T-helper 2 cell (primary cell): ENCODE data around the gene FAM168A.
"Not testable (repeated sequence)": the region's sequence is repeated elsewhere in the genome, so short reads cannot be mapped to it uniquely, and the experiment has no call there.

Source experiments
- DNase-seq, 5 experiments: peaks; one replicate each; pipeline versions ENCODE4 v3.0.0 to v3.0.0-alpha.2; 2012 to 2022

FAM168A gene

DNA sequence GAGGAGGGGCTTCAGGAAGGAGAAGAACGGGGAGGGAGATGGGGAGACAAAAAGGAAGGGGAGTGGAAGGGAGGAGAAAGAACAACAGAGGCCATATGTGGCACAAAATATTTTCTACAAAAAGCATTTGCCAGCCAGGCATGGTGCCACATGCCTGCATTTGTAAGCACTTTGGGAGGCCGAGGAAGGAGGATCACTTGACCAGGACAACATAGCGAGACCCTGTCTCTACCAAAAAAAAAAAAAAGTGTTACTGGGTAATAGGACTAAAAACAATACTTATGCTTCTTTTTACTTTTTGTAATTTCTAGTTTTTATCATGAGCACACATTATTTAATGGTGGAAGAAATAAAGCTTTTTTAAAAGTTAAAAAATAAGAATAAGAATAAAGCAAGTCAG is 5.3 kb downstream of the FAM168A start:
- no peak for DNase-seq

DNA sequence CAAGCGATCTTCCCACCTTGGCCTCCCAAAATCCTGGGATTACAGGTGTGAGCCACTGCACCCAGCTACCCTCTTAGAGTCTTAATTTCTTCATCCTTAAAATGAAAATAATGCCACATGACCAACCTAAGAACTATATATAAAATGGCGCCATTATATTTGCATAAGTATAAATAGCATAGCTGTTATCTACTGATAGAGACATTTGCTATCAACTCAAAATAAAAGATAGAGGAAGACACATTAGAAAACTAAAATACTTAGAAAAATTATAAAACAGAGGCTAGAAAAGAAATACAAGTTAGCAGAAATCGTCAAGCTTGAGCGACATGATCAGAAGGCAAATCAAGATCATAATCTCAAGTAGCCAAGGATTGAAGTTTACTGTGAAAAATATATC is 6.2 kb downstream of the FAM168A start:
- no peak for DNase-seq

DNA sequence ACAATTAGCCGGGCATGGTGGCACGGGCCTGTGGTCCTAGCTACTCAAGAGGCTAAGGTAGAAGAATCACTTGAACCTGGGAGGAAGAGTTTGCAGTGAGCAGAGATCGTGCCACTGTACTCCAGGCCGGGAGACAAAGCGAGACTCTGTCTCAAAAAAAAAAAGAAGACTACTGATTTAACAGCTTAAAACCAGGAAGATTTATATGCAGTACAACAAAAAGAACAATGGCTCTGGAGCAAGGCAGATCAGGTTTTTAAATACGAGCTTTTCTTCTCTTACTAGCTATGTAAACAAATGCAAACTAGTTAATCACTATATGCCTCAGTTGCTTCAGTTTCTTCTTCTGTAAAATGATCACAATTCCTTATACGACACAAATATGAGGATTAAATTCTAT is 6.9 kb downstream of the FAM168A start:
- DNase-seq: no peak

DNA sequence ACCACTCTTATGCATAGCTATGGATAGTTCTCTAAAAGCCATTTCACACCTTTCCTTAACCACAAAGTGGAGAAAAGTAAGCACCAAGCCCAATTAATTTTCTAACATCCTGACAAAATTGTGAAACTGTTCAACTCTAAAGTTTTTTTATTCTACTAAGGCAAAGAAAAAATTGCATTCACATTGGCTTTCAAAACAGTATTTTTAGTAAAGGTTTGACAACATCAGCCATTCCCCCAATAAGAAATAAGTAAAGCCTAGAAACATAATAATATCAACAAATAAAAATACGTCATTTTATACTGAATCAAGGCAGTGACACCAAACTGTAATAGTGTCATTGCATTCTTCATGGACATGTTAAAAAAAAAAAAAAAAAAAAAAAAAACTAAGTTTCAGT is 11.1 kb downstream of the FAM168A start:
- no peak for DNase-seq

DNA sequence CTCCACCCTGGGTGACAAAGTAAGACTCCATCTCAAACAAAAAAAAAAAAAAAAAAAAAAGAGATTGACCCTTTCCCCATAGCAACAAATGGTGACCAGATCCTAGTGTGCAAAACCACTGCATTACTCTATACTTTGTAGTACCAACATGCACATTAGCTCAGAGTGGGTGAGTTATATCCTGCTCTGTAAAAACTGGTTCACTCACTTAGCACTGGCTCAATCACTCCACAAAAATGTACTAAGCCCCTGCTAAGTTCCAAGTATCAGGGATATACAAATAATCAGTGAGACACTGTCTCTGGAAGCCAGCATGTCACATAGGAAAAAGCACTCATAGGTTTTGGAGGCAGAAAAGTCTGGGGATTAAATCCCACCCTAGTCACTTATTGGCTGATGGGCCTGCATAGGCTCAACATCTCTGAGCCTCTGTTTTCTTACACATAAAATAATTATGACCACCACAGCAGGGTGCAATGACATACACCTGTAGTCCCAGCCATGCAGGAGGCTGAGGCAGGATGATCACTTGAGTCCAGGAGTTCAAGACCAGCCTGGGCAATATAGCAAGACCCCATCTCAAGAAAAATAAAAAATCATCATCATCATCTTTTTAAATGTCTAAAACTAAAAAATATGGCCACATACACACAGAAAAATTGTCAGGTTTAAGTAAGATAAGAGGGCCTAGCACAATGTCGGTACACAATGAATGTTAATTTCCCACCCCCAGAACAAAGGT is 11.9 kb downstream of the FAM168A start:
- no peak for DNase-seq

DNA sequence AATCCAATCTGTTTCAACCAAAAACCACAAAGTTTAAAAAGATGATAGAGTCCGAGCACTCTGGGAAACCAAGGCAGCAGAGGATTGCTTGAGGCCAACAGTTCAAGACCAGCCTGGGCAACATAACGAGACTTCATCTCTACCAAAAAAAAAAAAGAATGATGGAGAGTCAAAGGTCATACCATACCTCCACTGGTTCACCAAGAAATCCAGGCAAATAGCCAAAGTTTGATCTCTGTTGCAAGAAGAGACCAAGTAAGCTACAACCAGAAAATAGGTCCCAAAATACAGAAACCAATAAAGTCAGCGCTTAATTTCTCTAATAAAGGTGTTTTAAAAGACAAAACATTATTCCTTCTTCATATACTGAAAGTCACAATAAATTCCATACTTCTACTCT is 13.1 kb downstream of the FAM168A start:
- no peak for DNase-seq

DNA sequence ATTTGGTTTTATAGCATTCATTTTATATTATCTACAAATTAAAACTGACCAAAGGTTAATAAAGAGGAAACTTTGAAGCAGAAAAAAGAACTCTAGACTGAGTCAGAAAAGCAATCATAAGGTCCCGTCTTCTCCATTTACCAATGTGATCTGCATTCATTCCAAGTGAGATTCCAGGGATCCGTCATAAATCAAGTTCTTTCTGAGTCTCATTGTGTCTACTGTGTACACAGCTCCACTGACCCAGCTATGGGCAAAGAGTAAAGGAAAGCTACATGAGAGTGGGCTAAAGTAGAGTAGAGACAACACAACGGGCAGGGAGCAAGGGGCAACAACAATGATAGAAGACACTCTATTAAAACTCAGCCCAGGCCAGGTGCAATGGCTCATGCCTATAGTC is 15.3 kb downstream of the FAM168A start:
- no peak for DNase-seq

DNA sequence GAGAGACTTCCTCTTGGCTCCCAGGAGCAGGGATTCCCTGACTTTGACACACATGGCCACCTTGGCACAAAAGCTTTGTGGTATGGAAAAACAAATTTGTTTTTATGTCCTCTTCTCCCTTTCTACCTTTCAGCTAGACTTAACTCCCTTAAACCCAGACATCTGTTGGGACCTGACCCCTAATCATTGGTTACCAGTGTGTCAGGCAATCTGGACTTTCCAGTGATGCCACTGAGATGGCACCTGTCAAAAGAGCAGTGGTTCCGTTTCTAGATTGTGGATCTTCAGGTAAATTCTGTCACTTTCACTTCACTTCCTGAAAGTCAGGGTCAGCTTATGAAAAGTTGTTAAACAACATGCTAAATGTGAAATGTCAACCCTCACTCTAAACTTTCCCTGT is 17.2 kb downstream of the FAM168A start:
- DNase-seq: not testable (repeated sequence)

DNA sequence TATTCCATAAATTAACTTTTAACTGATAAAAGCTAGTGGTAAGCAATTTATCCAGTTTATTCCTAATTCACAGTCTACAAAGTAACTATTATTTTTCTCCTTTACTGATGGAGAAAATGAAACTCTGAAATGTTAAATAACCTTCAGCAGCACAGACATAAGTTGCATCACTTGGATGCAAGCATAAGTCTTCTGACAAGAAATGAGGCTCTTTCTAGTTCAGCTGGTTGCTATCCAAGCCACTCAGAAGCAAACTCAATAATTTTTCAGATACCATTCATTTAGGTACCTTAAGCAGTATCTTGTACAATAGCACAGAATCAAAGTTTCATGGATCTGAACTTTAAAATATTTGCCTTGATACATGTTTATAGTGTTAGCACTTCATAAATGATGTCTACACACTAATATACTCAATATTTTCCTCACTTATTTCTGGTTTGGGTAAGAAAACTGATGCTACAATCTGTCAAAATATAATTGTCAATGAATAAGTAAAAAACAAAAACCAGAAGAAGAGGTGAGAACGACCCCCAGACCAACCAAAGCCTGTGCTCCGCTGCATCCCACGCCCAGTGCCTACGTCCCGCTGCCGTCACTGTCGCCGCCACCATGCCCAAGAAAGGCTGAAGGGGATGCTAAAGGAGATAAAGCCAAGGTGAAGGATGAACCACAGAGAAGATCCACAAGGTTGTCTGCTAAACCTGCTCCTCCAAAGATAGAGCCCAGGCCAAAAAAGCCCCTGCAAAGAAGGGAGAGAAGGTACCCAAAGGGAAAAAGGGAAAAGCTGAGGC is 18.1 kb downstream of the FAM168A start:
- no peak for DNase-seq

DNA sequence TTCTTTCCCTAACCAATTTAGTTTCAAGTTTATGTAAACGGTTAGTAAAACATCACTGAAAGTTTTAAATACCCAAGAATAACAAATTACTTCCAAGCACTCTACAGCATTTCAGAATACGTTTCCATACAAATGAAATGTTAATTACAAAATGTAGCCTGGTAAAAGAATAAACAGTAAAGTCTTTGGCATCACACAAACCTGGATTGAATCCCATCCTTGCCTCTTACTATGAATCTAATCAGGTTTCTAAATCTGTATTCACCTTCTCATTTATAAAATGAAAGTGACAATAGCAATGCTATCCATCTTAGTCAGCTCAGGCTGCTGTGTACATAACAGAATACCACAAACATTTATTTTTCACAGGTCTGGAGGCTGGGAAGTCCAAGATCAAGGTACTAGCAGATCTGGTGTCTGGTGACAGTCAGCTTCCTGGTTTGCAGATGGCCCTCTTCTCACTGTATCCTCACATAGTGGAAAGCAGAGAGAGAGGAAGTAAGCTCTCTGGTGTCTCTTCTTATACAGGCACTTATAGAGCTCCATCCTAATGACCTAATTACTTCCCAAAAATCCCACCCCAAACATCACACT is 19.2 kb downstream of the FAM168A start:
- DNase-seq: peak in 1 of 5 experiments; percentile 79

DNA sequence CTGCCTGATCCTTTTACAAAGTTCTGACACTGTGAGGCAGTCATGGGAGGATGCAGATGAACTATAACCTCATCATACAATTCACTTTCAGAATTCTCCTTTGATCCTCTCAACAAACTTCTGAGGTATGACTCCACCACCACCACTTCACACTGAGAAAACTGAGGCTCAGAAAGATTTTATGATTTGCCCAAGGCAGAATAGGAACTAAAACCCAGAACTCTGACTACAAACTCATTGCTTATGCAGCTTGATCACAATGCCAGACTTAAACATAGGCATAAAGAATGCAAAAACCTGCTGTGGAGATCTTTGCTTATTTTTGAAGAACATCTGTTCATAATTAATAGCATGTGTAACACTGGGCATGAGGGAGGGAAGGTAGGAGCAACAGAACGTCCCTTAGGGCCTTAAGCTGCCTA is 20.4 kb downstream of the FAM168A start:
- peak in 1 of 5 experiments; percentile 38 for DNase-seq

DNA sequence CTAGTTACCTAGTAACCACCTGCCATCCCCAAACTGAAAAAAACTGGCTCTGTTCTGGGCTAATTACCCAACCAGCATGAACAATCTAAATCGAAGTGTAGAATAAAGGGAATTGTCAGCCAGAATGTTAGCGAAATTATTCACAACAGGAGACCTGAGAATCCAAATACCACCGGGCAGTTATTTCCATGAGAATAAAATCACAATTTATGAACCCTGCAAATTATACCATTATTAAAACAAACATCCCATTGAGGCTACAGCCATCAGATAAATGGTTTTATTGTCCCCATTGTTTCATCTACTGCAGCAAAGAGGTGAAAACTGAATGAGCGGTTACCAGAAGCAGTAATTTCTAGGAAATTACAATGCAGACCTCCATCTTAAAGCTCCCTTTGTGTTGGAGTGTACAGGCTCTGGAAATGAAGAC is 21.7 kb downstream of the FAM168A start:
- no peak for DNase-seq

DNA sequence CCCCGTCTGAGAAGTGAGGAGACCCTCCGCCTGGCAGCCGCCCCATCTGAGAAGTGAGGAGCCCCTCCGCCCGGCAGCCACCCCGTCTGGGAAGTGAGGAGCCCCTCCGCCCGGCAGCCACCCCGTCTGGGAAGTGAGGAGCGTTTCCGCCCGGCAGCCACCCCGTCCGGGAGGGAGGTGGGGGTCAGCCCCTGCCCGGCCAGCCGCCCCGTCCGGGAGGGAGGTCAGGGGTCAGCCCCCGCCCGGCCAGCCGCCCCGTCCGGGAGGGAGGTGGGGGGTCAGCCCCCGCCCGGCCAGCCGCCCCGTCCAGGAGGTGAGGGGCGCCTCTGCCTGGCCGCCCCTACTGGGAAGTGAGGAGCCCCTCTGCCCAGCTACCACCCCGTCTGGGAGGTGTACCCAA is 25.9 kb downstream of the FAM168A start:
- not testable (repeated sequence) for DNase-seq

DNA sequence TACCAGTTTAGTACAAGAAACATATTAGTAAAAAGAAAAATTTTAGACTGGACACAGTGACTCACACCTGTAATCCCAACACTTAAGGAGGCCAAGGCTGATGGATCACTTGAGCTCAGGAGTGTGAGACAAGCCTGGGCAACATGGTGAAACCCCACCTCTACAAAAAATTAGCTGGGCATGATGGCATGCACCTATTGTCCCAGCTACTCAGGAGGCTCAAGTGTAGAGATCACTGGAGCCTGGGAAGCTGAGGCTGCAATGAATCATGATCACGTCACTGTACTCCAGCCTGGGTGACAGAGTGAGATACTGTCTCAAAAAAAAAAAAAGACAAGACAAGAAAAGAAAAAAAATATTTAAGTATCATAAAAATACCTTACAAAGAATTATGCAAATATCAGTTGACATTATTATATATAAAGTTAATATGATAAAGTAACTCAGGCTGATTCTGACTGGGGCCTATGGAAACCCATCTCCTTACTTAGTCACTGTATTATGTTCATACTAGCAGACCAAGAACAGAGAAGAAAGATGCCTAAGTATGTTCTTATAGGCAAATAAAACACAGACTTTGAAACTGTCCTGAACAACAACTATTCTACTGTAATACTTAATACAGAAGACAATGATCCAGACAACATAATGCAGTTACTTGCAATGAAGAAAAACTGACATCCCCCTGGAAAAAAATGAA is 27.3 kb downstream of the FAM168A start:
- no peak for DNase-seq

DNA sequence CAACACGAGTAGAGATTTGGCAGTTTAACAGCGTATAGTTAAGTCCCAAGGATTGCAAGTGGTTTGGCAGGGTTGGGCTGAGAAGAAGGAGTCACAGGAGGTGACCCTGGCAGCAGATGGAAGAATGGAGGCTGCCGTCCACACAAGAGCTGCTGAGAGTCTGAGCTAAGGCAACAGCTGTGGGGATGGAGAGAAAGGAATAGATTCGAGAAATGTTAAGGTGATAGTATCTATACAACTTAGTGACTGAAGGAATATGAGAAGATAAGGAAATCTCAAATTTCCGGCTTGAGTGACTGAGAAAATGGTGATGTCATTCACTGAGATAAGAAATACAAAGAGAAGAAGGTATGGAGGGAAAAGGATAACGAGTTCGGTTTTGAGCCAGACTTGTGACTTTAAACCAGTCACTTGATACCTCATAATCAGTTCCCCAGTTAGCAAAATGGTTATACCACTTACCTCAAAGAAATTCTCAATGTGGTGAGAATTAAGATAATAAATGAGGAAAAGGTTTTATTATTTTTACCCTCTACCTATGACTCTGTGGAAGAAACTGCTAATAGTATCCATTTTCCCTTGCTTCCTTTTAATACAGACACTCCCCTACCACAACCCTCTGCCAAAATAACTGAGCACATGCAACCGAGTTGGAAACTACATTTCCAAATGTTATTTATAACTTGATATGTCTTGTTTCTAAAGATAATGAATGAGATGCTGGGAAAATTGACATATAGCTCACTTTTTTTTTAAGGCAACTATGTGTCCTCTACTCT is 30.7 kb downstream of the FAM168A start:
- DNase-seq: no peak

DNA sequence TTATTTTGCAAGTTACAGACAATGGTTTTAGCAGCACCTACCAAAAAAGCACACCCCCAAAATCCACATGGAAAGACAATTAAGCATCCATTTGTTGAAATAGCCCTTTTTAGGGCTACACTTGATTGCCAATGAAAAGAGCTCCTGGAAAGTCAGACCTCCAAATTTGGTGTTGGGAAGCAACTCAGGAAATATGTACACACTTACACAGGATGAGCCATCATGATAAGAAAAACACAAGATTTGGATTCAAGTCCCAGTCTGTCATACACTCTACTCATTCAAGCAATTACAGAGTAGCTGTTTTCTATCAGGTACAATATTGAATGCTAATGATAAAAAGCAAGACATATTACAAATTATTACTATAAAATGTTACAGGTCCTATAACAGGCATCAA is 31.5 kb downstream of the FAM168A start:
- DNase-seq: no peak

DNA sequence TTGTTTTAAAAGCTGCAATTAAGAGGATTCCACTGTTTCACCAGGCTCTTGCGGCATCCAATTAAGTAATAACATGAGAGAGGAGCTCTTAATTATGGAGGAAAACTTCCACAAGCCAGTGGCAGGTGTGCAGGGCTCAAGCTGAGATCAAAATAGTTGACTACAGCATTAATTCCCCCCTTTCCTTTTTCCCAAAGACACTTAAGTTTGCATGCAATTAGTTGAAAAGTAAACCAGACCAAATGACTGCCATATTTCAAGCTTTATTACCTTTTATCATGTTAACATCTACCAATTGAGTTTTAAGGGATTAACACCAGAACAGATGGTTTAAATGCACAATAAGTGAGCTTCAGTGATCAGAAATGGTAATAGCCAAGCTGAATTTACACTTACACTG is 32.1 kb downstream of the FAM168A start:
- DNase-seq: no peak

DNA sequence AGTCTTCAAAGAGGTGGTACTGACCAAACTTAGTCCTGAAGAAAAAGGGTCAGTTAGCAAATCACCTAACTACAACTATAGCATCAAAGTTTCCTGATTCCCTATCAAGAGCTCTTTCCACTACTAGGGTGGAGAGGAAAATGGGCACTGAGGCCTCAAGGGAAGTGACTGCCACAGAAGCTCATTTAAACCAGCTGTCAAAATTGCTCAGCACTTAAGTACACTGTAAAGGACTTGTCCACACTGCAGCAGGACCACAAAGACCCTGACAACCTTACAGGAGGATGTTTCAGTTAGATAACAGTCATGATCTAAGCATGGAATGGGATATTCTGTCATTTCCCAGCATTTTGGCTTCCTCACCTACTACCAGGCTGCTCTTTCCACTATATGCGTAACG is 33.0 kb downstream of the FAM168A start:
- peak in 1 of 5 experiments; percentile 1 for DNase-seq

DNA sequence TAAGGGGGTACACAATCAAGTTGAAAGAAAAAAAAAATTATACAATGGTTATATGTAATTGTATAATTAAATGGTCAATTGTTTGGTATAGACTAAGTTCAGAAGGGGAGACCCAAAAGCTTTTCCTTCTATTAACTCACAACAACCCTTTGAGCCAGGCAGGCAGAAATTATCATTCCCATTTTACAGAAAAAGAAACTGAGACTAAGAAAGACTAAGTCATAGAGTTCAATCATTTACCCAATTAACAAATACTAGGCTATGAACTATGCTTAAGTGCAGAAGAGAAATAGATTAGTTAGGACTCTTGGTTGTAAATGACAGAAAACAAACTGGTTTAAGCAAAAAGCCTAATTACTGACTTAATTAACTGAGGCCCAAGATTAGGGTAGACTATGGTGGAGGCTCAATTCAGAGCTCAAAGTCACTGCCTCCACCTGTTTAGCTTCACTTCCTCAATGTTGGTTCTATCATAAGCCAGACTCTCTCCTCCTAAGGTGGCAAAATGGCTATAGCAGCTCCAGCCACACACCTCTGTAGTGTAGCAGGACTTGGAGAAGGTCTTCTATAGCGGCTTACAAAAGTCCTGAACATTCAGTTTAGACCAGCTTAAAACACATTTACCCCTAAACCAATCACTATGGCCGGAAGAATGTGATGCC is 34.2 kb downstream of the FAM168A start:
- no peak for DNase-seq

DNA sequence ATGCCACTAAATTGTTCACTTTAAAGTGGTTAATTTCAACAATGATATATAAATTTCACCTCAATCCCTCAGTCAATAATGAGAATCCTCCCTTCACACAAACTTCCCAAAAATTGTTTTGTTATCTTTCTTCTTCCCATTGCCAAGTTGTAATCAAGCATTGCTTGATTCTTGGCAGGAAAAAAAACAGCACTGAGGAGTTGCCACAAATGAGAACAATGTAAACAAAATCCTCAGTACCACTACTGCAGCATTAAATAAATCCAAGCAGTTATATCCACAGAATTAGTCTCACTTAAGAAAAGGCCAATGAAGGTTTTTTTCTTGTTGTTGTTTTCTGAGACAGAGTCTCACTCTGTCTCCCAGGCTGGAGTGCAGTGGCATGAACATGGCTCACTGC is 38.2 kb downstream of the FAM168A start:
- DNase-seq: no peak

DNA sequence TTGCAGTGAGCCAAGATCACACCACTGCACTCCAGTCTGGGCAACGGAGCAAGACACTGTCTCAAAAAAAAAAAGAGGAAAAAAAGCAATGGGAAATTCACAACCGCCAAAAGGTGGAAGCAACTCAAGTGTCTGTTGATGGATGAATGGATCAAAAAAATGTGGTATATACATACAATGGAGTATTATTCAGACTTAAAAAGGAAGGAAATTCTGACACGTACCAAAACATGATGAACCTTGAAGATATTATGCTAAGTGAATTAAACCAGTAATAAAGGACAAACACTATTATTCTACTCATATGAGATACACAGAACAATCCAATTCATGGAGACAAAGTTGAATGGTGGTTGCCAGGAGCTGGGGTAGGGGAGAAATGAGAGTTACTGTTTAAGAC is 40.9 kb downstream of the FAM168A start:
- no peak for DNase-seq

DNA sequence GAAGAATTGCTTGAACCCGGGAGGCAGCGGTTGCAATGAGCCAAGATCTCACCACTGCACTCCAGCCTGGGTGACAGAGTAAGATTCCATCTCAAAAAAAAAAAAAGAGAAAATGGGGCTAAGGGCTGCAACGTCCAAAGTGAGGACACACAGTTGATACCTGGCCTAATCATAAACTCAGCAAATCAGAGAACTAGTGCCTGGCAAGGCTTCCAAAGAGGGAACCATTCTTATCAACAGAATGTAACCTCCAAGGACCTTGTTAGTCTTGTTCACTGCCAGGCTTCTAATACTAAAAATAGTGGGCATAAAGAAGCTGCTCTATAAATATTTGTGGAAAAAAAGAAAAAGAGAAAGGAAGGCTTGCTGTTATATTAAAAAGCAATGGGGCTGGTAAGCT is 42.3 kb downstream of the FAM168A start:
- no peak for DNase-seq
